ENCODE results near the gene DDC.

- TF ChIP-seq CTCF (conservative IDR thresholded peaks at IDR 0.05) (no peak), EZH2 (IDR thresholded peaks at IDR 0.05; ENCODE audit: low read depth) (no peak)
Observed at GRCh38 chr7:50499092-50499491, 66.1 kb downstream of the DDC start.

All from PC-9 (cell line).